ENCODE results near the gene ZEB1. TPM values are rescaled to one million over a fixed set of nuclear protein-coding genes. Genes with fewer than 3 reads are reported as not detected.

ZEB1 gene
- total and polyA plus RNA-seq, 2 of the 8 experiments (the other 6 are each of a cell fraction or from before 2014, with no cell fraction given) = 0.08 to 0.15 TPM

DNA sequence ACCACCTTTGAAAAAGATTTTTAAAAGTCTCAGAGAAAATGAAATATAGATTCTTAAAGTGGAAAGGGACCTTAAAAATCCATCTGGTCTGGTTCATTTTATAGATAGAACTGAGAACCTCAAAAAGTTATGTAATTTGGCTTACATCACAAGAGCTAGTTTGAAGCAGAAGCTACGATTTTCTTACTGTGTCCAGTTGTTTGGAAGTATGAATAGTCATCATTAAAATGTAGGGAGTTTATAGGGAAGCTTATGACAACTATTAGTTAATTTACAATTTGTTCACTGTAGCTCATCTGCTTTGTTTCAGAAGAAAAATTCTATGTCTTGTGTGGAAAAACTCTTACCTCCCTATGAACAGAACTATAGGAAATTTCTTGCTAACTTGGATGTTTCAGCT, 26.9 kb downstream of the ZEB1 start:
- Histone ChIP-seq H3K4me1 (replicated peaks in 1 of 4; ENCODE audit: control insufficient read depth in 3 of 4, insufficient read depth in 4 of 4, low read length in 3 of 4) (no peaks in the 10 kb centered on the region), H2BK15ac (ENCODE audit: low read length) (no peak overlapping the region), H2BK120ac (replicated peaks; ENCODE audit: low read depth, low read length) (no peak overlapping the region), H3K23ac (ENCODE audit: insufficient read length) (no peak overlapping the region), H3K9ac (replicated peaks in 1 of 4; ENCODE audit: extremely low read depth in 1 of 4, low read depth in 3 of 4, low read length in 3 of 4) (no peak overlapping the region), H3K27ac (ENCODE audit: low read depth, low read length) (no peak overlapping the region), H2AK5ac (ENCODE audit: low read depth, low read length) (no peak overlapping the region), H3K4me3 (ENCODE audit: extremely low read depth in 1 of 4, insufficient read depth in 2 of 4, low read depth in 3 of 4, low read length in 4 of 4) (no peak overlapping the region), H2BK5ac (ENCODE audit: low read depth, low read length) (no peak overlapping the region), H4K91ac (replicated peaks; ENCODE audit: insufficient read length, low read length) (no peak overlapping the region), H3K4me2 (ENCODE audit: insufficient read depth in 1 of 2, low read depth in 2 of 2, low read length in 2 of 2) (no peak overlapping the region), H3K79me1 (ENCODE audit: low read depth, low read length) (no peaks in the 10 kb centered on the region), H4K20me1 (replicated peaks in 1 of 2; ENCODE audit: control insufficient read depth in 1 of 2, insufficient read depth in 2 of 2, low read length in 2 of 2) (no peaks in the 10 kb centered on the region), H3K79me2 (ENCODE audit: control insufficient read depth in 1 of 2, insufficient read depth in 2 of 2, low read length in 2 of 2) (no peaks in the 10 kb centered on the region), H4K8ac (ENCODE audit: extremely low read depth, insufficient read depth, low read length) (no peak overlapping the region), H3K27me3 (replicated peaks in 1 of 4; ENCODE audit: control insufficient read depth in 3 of 4, extremely low read depth in 1 of 4, insufficient read depth in 3 of 4, low read length in 3 of 4) (peaks cover 0 to 1% (median 0%) of the 10 kb centered on the region in 4 experiments; a peak in 2 of 7 replicates), H3K36me3 (ENCODE audit: control insufficient read depth in 2 of 4, insufficient read depth in 4 of 4, low read length in 3 of 4) (no peaks in the 10 kb centered on the region), H3K4ac (replicated peaks; ENCODE audit: insufficient read length, low read depth, low read length) (no peak overlapping the region), H3K9me3 (ENCODE audit: insufficient read depth in 2 of 2, low read depth in 1 of 2, low read length in 1 of 2) (no peaks in the 10 kb centered on the region), H4K5ac (ENCODE audit: insufficient read length, low read depth, low read length) (no peak overlapping the region), H3K18ac (ENCODE audit: extremely low read depth, low read length) (no peak overlapping the region), H3K56ac (replicated peaks; ENCODE audit: insufficient read length, low read depth, low read length) (no peak overlapping the region), H2BK12ac (ENCODE audit: low read depth, low read length) (no peak overlapping the region), H2BK20ac (ENCODE audit: low read length) (no peak overlapping the region), H3K23me2 (ENCODE audit: low read depth, low read length) (no peaks in the 10 kb centered on the region; the same call in 1 of the 2 replicates), H2AFZ (ENCODE audit: low read length) (no peak overlapping the region), H3K14ac (ENCODE audit: insufficient read length) (no peak overlapping the region)
- ChIA-PET POLR2A (ENCODE audit: partially characterized antibody) (no interaction called here), CTCF (ENCODE audit: partially characterized antibody) (no interaction called here)
- FAIRE-seq (no peak), DNase-seq (ENCODE audit: low read depth in 1 of 2, low spot score in 2 of 2) (no peak)
- TF ChIP-seq NRF1 (IDR thresholded peaks at IDR 0.05; ENCODE audit: low read depth, low read length) = no peak
- TF ChIP-seq YY1 (IDR thresholded peaks at IDR 0.05; ENCODE audit: low read depth, low read length) = no peak
- no peak for TF ChIP-seq POLR2A (IDR thresholded peaks at IDR 0.05; ENCODE audit: control extremely low read depth in 1 of 2, low read depth in 2 of 2, low read length in 2 of 2)
- 85% methylated on average over 1 of the region's 1 CpG; no CpG with 5 or more reads in 1 of the 2 experiments for WGBS, 2 experiments (ENCODE audit: extremely low coverage in 1 of 2, insufficient coverage in 1 of 2, insufficient read length in 1 of 2, insufficient replicate concordance in 2 of 2, low coverage in 1 of 2, low lambda C conversion rate in 2 of 2, missing lambda C conversion rate in 1 of 2)
